H1 (cell line): ENCODE measurements around the gene WNT3A. TPM values are rescaled to one million over a fixed set of nuclear protein-coding genes. Genes with fewer than 3 reads are reported as not detected.

ENCODE experiments used
- CTCF ChIA-PET: fragments of 300-600 bp; sonication (Branson Sonifier 250); formaldehyde crosslinking; loops from one replicate; lab custom pipeline; 2021; ENCODE audit not compliant: partially characterized antibody; lab: Charles Lee
- POLR2A ChIA-PET: fragments of 300-600 bp; sonication (Branson Sonifier 250); formaldehyde crosslinking; loops from one replicate; lab custom pipeline; 2021; ENCODE audit warnings: inconsistent platforms; ENCODE audit not compliant: partially characterized antibody; lab: Charles Lee
- DNase-seq, 2 experiments: peaks; one replicate each; pipeline versions ENCODE4 v3.0.0 to v3.0.0-alpha.2; 2010 to 2022; ENCODE audit warnings: low spot score in 2 of 2, low read depth in 1 of 2, mixed read lengths in 1 of 2
- FAIRE-seq: peaks from 2 replicates; lab custom pipeline; 2011; peaks lifted over from hg19 to GRCh38; lab: Jason Lieb, UNC
- H2AFZ ChIP-seq: 2 replicates; pipeline ENCODE4 v1.8.1; 2012; ENCODE audit warnings: low read length, inconsistent platforms
- H2AK5ac ChIP-seq: 2 replicates; pipeline ENCODE4 v1.6.1; 2013; ENCODE audit warnings: low read depth, low read length
- H2BK120ac ChIP-seq: replicated peaks from 2 replicates; pipeline ENCODE3; 2013; ENCODE audit warnings: low read depth, low read length, inconsistent platforms
- H2BK12ac ChIP-seq: 2 replicates; pipeline ENCODE4 v1.6.1; 2013; ENCODE audit warnings: low read depth, low read length
- H2BK15ac ChIP-seq: 2 replicates; pipeline ENCODE4 v1.6.1; 2013; ENCODE audit warnings: low read length
- H2BK20ac ChIP-seq: 2 replicates; pipeline ENCODE4 v1.6.1; 2013; ENCODE audit warnings: low read length
- H2BK5ac ChIP-seq: 2 replicates; pipeline ENCODE4 v1.6.1; 2013; ENCODE audit warnings: low read depth, low read length
- H3K14ac ChIP-seq: 2 replicates; pipeline ENCODE4 v1.6.1; 2013; ENCODE audit warnings: inconsistent platforms; ENCODE audit not compliant: insufficient read length
- H3K18ac ChIP-seq: 2 replicates; pipeline ENCODE4 v1.6.1; 2013; ENCODE audit warnings: low read length; ENCODE audit errors: extremely low read depth
- H3K23ac ChIP-seq: 2 replicates; pipeline ENCODE4 v1.6.1; 2013; ENCODE audit warnings: inconsistent platforms; ENCODE audit not compliant: insufficient read length
- H3K23me2 ChIP-seq: 2 replicates; pipeline ENCODE4 v1.6.1; 2013; ENCODE audit warnings: low read depth, low read length
- H3K27ac ChIP-seq: 2 replicates; pipeline ENCODE4 v1.6.1; 2011; ENCODE audit warnings: low read depth, low read length, inconsistent platforms
- H3K27me3 ChIP-seq, 4 experiments: replicated peaks in 1 of 4; 1 replicate in 1 of 4; 2 replicates in 3 of 4; pipeline versions ENCODE4 v1.6.1 to v1.8.1; 2011 to 2013; ENCODE audit warnings: low read length in 3 of 4, mild to moderate bottlenecking in 3 of 4, inconsistent platforms in 2 of 4, mixed read lengths in 2 of 4, moderate library complexity in 1 of 4; ENCODE audit not compliant: control insufficient read depth in 3 of 4, insufficient read depth in 3 of 4; ENCODE audit errors: extremely low read depth in 1 of 4
- H3K36me3 ChIP-seq, 4 experiments: 2 replicates each; pipeline versions ENCODE4 v1.6.1 to v1.8.1; 2011 to 2013; ENCODE audit warnings: mild to moderate bottlenecking in 4 of 4, low read length in 3 of 4, moderate library complexity in 2 of 4, control low read depth in 1 of 4, inconsistent platforms in 1 of 4; ENCODE audit not compliant: insufficient read depth in 4 of 4, control insufficient read depth in 2 of 4
- H3K4ac ChIP-seq: replicated peaks from 2 replicates; pipeline ENCODE3; 2013; ENCODE audit warnings: low read length, low read depth, mixed read lengths, inconsistent platforms; ENCODE audit not compliant: insufficient read length
- H3K4me1 ChIP-seq, 4 experiments: replicated peaks in 1 of 4; 1 replicate in 1 of 4; 2 replicates in 3 of 4; pipeline versions ENCODE4 v1.6.1 to v1.8.1; 2011 to 2013; ENCODE audit warnings: low read length in 3 of 4, inconsistent platforms in 2 of 4, mixed read lengths in 1 of 4; ENCODE audit not compliant: insufficient read depth in 4 of 4, control insufficient read depth in 3 of 4
- H3K4me2 ChIP-seq, 2 experiments: 2 replicates each; pipeline versions ENCODE4 v1.6.1 to v1.8.1; 2011 to 2013; ENCODE audit warnings: low read depth in 2 of 2, low read length in 2 of 2, control low read depth in 1 of 2, inconsistent platforms in 1 of 2, mild to moderate bottlenecking in 1 of 2; ENCODE audit not compliant: insufficient read depth in 1 of 2
- H3K4me3 ChIP-seq, 4 experiments: fragments of 200-600, 300-600 bp in 1 of 4; sonication (generic), shearing (Covaris generic), sonication (Bioruptor Twin) in 1 of 4; 2 replicates each; pipeline versions ENCODE4 v1.5.1 to v1.8.1; 2011 to 2016; ENCODE audit warnings: low read length in 4 of 4, low read depth in 3 of 4, control low read depth in 2 of 4, inconsistent platforms in 2 of 4, mild to moderate bottlenecking in 2 of 4, mixed read lengths in 1 of 4, moderate library complexity in 1 of 4; ENCODE audit not compliant: insufficient read depth in 2 of 4; ENCODE audit errors: extremely low read depth in 1 of 4
- H3K56ac ChIP-seq: replicated peaks from 2 replicates; pipeline ENCODE3; 2013; ENCODE audit warnings: low read depth, mild to moderate bottlenecking, mixed read lengths, low read length, inconsistent platforms; ENCODE audit not compliant: insufficient read length
- H3K79me1 ChIP-seq: 2 replicates; pipeline ENCODE4 v1.6.1; 2013; ENCODE audit warnings: low read depth, low read length, control low read depth
- H3K79me2 ChIP-seq, 2 experiments: 2 replicates each; pipeline versions ENCODE4 v1.6.1 to v1.8.1; 2012 to 2013; ENCODE audit warnings: low read length in 2 of 2, mild to moderate bottlenecking in 2 of 2, inconsistent platforms in 1 of 2; ENCODE audit not compliant: insufficient read depth in 2 of 2, control insufficient read depth in 1 of 2
- H3K9ac ChIP-seq, 4 experiments: replicated peaks in 1 of 4; 1 replicate in 1 of 4; 2 replicates in 3 of 4; pipeline versions ENCODE4 v1.6.1 to v1.8.1; 2011 to 2013; ENCODE audit warnings: low read depth in 3 of 4, low read length in 3 of 4, control low read depth in 2 of 4, mild to moderate bottlenecking in 2 of 4, moderate library complexity in 2 of 4, inconsistent platforms in 1 of 4; ENCODE audit errors: extremely low read depth in 1 of 4
- H3K9me3 ChIP-seq, 2 experiments: 2 replicates each; pipeline versions ENCODE4 v1.6.1 to v1.8.1; 2012 to 2013; ENCODE audit warnings: mild to moderate bottlenecking in 2 of 2, moderate library complexity in 2 of 2, control low read depth in 1 of 2, inconsistent platforms in 1 of 2, low read depth in 1 of 2, low read length in 1 of 2, mixed read lengths in 1 of 2; ENCODE audit not compliant: insufficient read depth in 2 of 2
- H4K20me1 ChIP-seq, 2 experiments: replicated peaks in 1 of 2; 2 replicates each; pipeline versions ENCODE3 to v1.8.1; 2011 to 2013; ENCODE audit warnings: inconsistent platforms in 2 of 2, low read length in 2 of 2, mild to moderate bottlenecking in 1 of 2; ENCODE audit not compliant: insufficient read depth in 2 of 2, control insufficient read depth in 1 of 2
- H4K5ac ChIP-seq: 2 replicates; pipeline ENCODE4 v1.6.1; 2013; ENCODE audit warnings: low read length, low read depth, mixed read lengths, inconsistent platforms; ENCODE audit not compliant: insufficient read length
- H4K8ac ChIP-seq: 2 replicates; pipeline ENCODE4 v1.8.0; 2013; ENCODE audit warnings: mild to moderate bottlenecking, moderate library complexity, low read length, inconsistent platforms; ENCODE audit not compliant: insufficient read depth; ENCODE audit errors: extremely low read depth
- H4K91ac ChIP-seq: replicated peaks from 2 replicates; pipeline ENCODE3; 2013; ENCODE audit warnings: low read length, mixed read lengths, inconsistent platforms; ENCODE audit not compliant: insufficient read length
- CEBPB ChIP-seq: IDR thresholded peaks from 2 replicates; pipeline ENCODE4 v1.6.1; 2012; ENCODE audit warnings: low read depth, low read length
- FOSL1 ChIP-seq: IDR thresholded peaks from 2 replicates; pipeline ENCODE4 v1.6.1; 2011; ENCODE audit warnings: mild to moderate bottlenecking, low read depth, low read length, moderate library complexity; ENCODE audit not compliant: insufficient read depth
- HDAC2 ChIP-seq, 2 experiments: fragments of 300-600 bp in 1 of 2; sonication (generic) in 1 of 2; IDR thresholded peaks; 2 replicates each; pipeline ENCODE4 v1.6.1; 2011 to 2012; ENCODE audit warnings: low read depth in 2 of 2, low read length in 2 of 2, mild to moderate bottlenecking in 2 of 2, moderate library complexity in 2 of 2, borderline replicate concordance in 1 of 2, inconsistent platforms in 1 of 2
- KDM4A ChIP-seq: IDR thresholded peaks from one replicate; pipeline ENCODE4 v1.7.1; 2012; ENCODE audit warnings: low read depth, mild to moderate bottlenecking, moderate library complexity, low read length, inconsistent platforms; ENCODE audit not compliant: severe bottlenecking
- RAD21 ChIP-seq, 2 experiments: IDR thresholded peaks in 1 of 2; conservative IDR thresholded peaks in 1 of 2; 2 replicates each; pipeline ENCODE4 v1.6.1; 2011; ENCODE audit warnings: low read depth in 2 of 2, low read length in 2 of 2, improper control_type of control experiment in 1 of 2, inconsistent platforms in 1 of 2, mild to moderate bottlenecking in 1 of 2, moderate library complexity in 1 of 2
- SIRT6 ChIP-seq: IDR thresholded peaks from one replicate; pipeline ENCODE4 v1.7.1; 2012; ENCODE audit warnings: low read length, inconsistent platforms
- SUZ12 ChIP-seq: fragments of 200-600 bp; sonication (generic); IDR thresholded peaks from 2 replicates; pipeline ENCODE4 v1.6.1; 2012; ENCODE audit warnings: mild to moderate bottlenecking, inconsistent platforms, low read length, moderate library complexity, mixed read lengths
- TCF12 ChIP-seq: IDR thresholded peaks from 2 replicates; pipeline ENCODE4 v1.6.1; 2011; ENCODE audit warnings: low read depth, mild to moderate bottlenecking, low read length
- ZNF274 ChIP-seq: IDR thresholded peaks from 2 replicates; pipeline ENCODE4 v1.7.0; 2012; ENCODE audit warnings: low read length, borderline replicate concordance; ENCODE audit errors: extremely low read depth
- WGBS, 2 experiments: shearing (Covaris generic) in 1 of 2; methylation state at CpG; one replicate each; pipeline versions ENCODE4 v1.1.6 to v1.1.7; 2013 to 2015; ENCODE audit warnings: low lambda C conversion rate in 2 of 2, mixed read lengths in 2 of 2, inconsistent platforms in 1 of 2, low coverage in 1 of 2, missing lambda C conversion rate in 1 of 2; ENCODE audit not compliant: insufficient replicate concordance in 2 of 2, insufficient coverage in 1 of 2, insufficient read length in 1 of 2; ENCODE audit errors: extremely low coverage in 1 of 2, missing lambda C conversion rate in 1 of 2; 5-methylcytosine and 5-hydroxymethylcytosine counted together
- polyA plus RNA-seq, 7 experiments: library from polyadenylated mRNA; depleted of rRNA in 3 of 7; stranded (reverse) in 5 of 7; unstranded in 2 of 7; fragments of >200 nt in 5 of 7; fragments of 200-250 nt in 2 of 7; gene quantifications; 1 replicate in 5 of 7; 2 replicates in 1 of 7; 4 replicates in 1 of 7; pipeline versions ENCODE4 v1.2.1 to v1.2.3, GENCODE V29; 2011 to 2013; ENCODE audit warnings: missing spikeins in 2 of 7, mixed read lengths in 2 of 7
- total RNA-seq: library from RNA; stranded (reverse); fragmentation: NEBNext Ultra II Directional; extraction: Animal tissue kit (Norgen Biotek cat#: 25700); gene quantifications from 2 replicates; pipeline ENCODE4 v1.2.1, GENCODE V29; 2021
- TF ChIP-seq, protein P1 (sequence below): IDR thresholded peaks from 2 replicates; pipeline ENCODE4 v1.6.1; 2012; ENCODE audit warnings: low read length, inconsistent platforms

WNT3A gene
- total and polyA plus RNA-seq, 2 of the 8 experiments (the other 6 are each of a cell fraction or from before 2014, with no cell fraction given) = 0.08 to 0.19 TPM

DNA sequence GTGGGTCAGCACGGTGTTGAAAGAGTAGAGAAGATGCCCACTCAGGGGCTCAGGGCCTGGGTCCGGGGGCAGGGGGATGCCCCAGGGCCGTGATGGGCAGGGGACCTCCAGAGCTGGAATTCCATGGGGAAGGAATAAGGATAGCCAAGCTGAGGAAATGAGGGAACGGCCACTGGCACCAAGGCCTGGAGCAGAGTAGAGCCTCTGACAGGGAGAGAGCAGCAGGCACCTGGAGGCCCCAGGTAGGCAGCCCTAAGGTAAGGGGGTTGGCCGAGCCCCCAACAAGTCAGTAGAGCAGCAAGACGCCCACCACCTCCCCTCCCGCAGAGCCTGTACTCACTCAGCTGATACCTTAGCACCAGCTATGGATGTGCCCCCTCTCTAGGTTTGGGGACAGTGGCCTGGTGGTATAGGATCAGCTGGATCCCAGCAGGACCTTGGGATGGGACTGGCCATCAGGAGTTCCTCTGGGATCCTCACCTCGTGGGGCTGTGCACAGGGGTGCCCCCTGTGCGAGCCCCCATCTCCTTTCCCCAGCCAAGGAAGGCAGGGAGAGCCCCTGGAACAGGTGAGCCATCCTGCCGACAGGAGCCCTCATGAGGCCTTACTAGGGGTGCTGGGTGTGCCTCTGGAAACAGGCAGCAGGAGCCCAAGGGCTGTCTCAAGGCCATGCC is 54.8 kb downstream of the WNT3A start:
- no peak overlapping the region for H3K27ac ChIP-seq
- H3K9ac ChIP-seq = no peak overlapping the region
- H4K91ac ChIP-seq = no peak overlapping the region
- no peaks in the 10 kb centered on the region for H3K79me1 ChIP-seq
- no peak overlapping the region for H2AK5ac ChIP-seq
- peaks cover 0 to 7% (median 2%) of the 10 kb centered on the region in 4 experiments; a peak in 3 of 7 replicates for H3K4me1 ChIP-seq
- H3K23ac ChIP-seq = no peak overlapping the region
- no peak overlapping the region for H4K5ac ChIP-seq
- no peaks in the 10 kb centered on the region for H3K9me3 ChIP-seq
- H3K14ac ChIP-seq = no peak overlapping the region
- no peak overlapping the region for H3K56ac ChIP-seq
- H3K4me3 ChIP-seq = peak overlapping the region in 2 of 4 experiments; percentile 50 to 74; a peak in 3 of 8 replicates
- no peaks in the 10 kb centered on the region for H3K79me2 ChIP-seq
- peak in 1 of 2 experiments; percentile 45 for DNase-seq
- H3K23me2 ChIP-seq = peaks cover 2% of the 10 kb centered on the region; the same call in 1 of the 2 replicates
- H2BK20ac ChIP-seq = no peak overlapping the region
- H4K8ac ChIP-seq = no peak overlapping the region
- peaks cover 25 to 82% (median 74%) of the 10 kb centered on the region in 4 experiments for H3K27me3 ChIP-seq
- FAIRE-seq = no peak
- no peaks in the 10 kb centered on the region for H3K36me3 ChIP-seq
- ChIA-PET POLR2A (interaction anchor here (1.7 to 2.0 kb wide), 2 partner anchors 12 to 20 kb away, joined by 4 to 5 read pairs; no protein-coding TSS in a partner anchor), CTCF (interaction anchor here (0.9 to 14.1 kb wide), 11 partner anchors 11 to 280 kb away, joined by 3 to 197 read pairs (median 3); partner anchors contain the start of gene WNT3A)
- no peak overlapping the region for H2AFZ ChIP-seq
- no peak overlapping the region for H3K18ac ChIP-seq
- no peak overlapping the region for H2BK5ac ChIP-seq
- no peaks in the 10 kb centered on the region for H4K20me1 ChIP-seq
- H2BK12ac ChIP-seq = no peak overlapping the region
- 85% methylated on average over 10 of the region's 10 CpGs; no CpG with 5 or more reads in 1 of the 2 experiments for WGBS, 2 experiments
- H2BK15ac ChIP-seq = no peak overlapping the region
- H2BK120ac ChIP-seq = no peak overlapping the region
- H3K4me2 ChIP-seq = peak overlapping the region; percentile 65 to 94
- H3K4ac ChIP-seq = no peak overlapping the region
- TF ChIP-seq HDAC2 (IDR thresholded peaks at IDR 0.05; ENCODE audit: borderline replicate concordance in 1 of 2, low read depth in 2 of 2, low read length in 2 of 2) (no peak), KDM4A (no peak), CEBPB (no peak), SUZ12 (no peak), RAD21 (IDR thresholded peaks at IDR 0.05 in 1 of 2, conservative IDR thresholded peaks at IDR 0.05 in 1 of 2; ENCODE audit: low read depth in 2 of 2, low read length in 2 of 2) (no peak), ZNF274 (no peak), FOSL1 (no peak), TCF12 (no peak), SIRT6 (no peak)
- TF ChIP-seq, protein P1, sequence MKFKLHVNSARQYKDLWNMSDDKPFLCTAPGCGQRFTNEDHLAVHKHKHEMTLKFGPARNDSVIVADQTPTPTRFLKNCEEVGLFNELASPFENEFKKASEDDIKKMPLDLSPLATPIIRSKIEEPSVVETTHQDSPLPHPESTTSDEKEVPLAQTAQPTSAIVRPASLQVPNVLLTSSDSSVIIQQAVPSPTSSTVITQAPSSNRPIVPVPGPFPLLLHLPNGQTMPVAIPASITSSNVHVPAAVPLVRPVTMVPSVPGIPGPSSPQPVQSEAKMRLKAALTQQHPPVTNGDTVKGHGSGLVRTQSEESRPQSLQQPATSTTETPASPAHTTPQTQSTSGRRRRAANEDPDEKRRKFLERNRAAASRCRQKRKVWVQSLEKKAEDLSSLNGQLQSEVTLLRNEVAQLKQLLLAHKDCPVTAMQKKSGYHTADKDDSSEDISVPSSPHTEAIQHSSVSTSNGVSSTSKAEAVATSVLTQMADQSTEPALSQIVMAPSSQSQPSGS = no peak
